ENCODE data around the gene IRF2BP2.

IRF2BP2 gene

GRCh38 chr1:234604495-234605398 lies 5.2 kb downstream of the IRF2BP2 start:
- TF ChIP-seq CTCF (IDR thresholded peaks at IDR 0.05; ENCODE audit: borderline replicate concordance, insufficient read depth, low read depth, low read length) = no peak
- H3K4me3 ChIP-seq (ENCODE audit: low read depth, low read length) = peak overlapping the region; percentile 88

GRCh38 chr1:234603221-234604204 lies 6.5 kb downstream of the IRF2BP2 start:
- peak overlapping the region; percentile 88 for H3K4me3 ChIP-seq (ENCODE audit: low read depth, low read length)
- no peak for TF ChIP-seq CTCF (IDR thresholded peaks at IDR 0.05; ENCODE audit: borderline replicate concordance, insufficient read depth, low read depth, low read length)

GRCh38 chr1:234602334-234603220 lies 7.4 kb downstream of the IRF2BP2 start:
- H3K4me3 ChIP-seq (ENCODE audit: low read depth, low read length) = no peak overlapping the region
- no peak for TF ChIP-seq CTCF (IDR thresholded peaks at IDR 0.05; ENCODE audit: borderline replicate concordance, insufficient read depth, low read depth, low read length)

- no peak for TF ChIP-seq CTCF (IDR thresholded peaks at IDR 0.05; ENCODE audit: borderline replicate concordance, insufficient read depth, low read depth, low read length)
- no peak overlapping the region for H3K4me3 ChIP-seq (ENCODE audit: low read depth, low read length)
Measured at GRCh38 chr1:234601301-234602017, 8.5 kb downstream of the IRF2BP2 start.

GRCh38 chr1:234600418-234601281 lies 9.3 kb downstream of the IRF2BP2 start:
- TF ChIP-seq CTCF (IDR thresholded peaks at IDR 0.05; ENCODE audit: borderline replicate concordance, insufficient read depth, low read depth, low read length) = no peak
- H3K4me3 ChIP-seq (ENCODE audit: low read depth, low read length) = peak overlapping the region; percentile 27
